Measurements from ENCODE around the gene ADTRP. TPM values are rescaled to one million over a fixed set of nuclear protein-coding genes. Genes with fewer than 3 reads are reported as not detected.
A peak's percentile ranks its signal among the peaks of the same experiment; 100 is the strongest.

Gene ADTRP
- total RNA-seq, 1 donor from 2014 or later, result not detected

GRCh38 chr6:11795403-11795802 is 16.8 kb upstream of the ADTRP start:
- H3K4me1 ChIP-seq, result peaks cover 17% of the 10 kb centered on the region
- intact Hi-C loops (cut with DNase I), result no loop called here

DNA sequence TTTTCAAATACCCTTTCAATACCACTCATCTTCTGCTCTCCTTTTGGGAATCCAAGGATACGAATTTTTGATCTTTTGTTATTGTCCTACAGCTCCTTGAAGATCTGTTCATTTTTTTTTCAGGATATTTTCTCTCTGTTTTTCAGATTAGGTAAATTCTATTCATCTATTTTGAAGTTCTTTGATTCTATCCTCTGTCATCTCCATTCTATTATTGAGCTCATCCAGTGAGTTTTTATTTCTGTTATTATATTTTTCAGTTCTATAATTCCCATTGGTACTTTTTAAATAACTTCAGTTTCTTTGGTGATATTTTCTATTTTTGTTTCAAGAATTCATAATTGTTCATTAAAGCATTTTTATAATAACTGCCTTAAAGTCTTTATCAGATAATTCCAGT is 14.7 kb upstream of the ADTRP start:
- Histone ChIP-seq H3K36me3 (no peaks in the 10 kb centered on the region), H3K27ac (no peak overlapping the region), H3K9me3 (no peaks in the 10 kb centered on the region), H3K4me1 (peaks cover 14% of the 10 kb centered on the region), H3K27me3 (no peaks in the 10 kb centered on the region), H3K4me3 (no peak overlapping the region)
- no peak for DNase-seq (ENCODE audit: extremely low spot score in 2 of 2)
- intact Hi-C loops (cut with DNase I), result no loop called here
- no peak for TF ChIP-seq POLR2AphosphoS5 (IDR thresholded peaks at IDR 0.05; ENCODE audit: insufficient read depth in 1 of 2, low read depth in 1 of 2)
- TF ChIP-seq, protein P1, sequence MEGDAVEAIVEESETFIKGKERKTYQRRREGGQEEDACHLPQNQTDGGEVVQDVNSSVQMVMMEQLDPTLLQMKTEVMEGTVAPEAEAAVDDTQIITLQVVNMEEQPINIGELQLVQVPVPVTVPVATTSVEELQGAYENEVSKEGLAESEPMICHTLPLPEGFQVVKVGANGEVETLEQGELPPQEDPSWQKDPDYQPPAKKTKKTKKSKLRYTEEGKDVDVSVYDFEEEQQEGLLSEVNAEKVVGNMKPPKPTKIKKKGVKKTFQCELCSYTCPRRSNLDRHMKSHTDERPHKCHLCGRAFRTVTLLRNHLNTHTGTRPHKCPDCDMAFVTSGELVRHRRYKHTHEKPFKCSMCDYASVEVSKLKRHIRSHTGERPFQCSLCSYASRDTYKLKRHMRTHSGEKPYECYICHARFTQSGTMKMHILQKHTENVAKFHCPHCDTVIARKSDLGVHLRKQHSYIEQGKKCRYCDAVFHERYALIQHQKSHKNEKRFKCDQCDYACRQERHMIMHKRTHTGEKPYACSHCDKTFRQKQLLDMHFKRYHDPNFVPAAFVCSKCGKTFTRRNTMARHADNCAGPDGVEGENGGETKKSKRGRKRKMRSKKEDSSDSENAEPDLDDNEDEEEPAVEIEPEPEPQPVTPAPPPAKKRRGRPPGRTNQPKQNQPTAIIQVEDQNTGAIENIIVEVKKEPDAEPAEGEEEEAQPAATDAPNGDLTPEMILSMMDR (IDR thresholded peaks at IDR 0.05), result no peak
- no peak for TF ChIP-seq POLR2A (IDR thresholded peaks at IDR 0.05)

More at GRCh38 chr6:11795403-11795802, 16.8 kb upstream of the ADTRP start:
- Histone ChIP-seq H3K27me3 (no peaks in the 10 kb centered on the region), H3K36me3 (no peaks in the 10 kb centered on the region), H3K27ac (peak overlapping the region; percentile 62), H3K4me3 (no peak overlapping the region), H3K9me3 (no peaks in the 10 kb centered on the region)
- no peak for TF ChIP-seq POLR2A (IDR thresholded peaks at IDR 0.05)
- TF ChIP-seq, protein P1 (IDR thresholded peaks at IDR 0.05), result no peak
- no peak for TF ChIP-seq POLR2AphosphoS5 (IDR thresholded peaks at IDR 0.05; ENCODE audit: insufficient read depth in 1 of 2, low read depth in 1 of 2)
- DNase-seq (ENCODE audit: extremely low spot score in 2 of 2), result no peak

GRCh38 chr6:11791354-11792107 is 12.9 kb upstream of the ADTRP start:
- intact Hi-C loops (cut with DNase I), result no loop called here
- Histone ChIP-seq H3K9me3 (no peaks in the 10 kb centered on the region), H3K27ac (no peak overlapping the region), H3K36me3 (no peaks in the 10 kb centered on the region), H3K4me1 (peaks cover 3% of the 10 kb centered on the region), H3K27me3 (no peaks in the 10 kb centered on the region), H3K4me3 (no peak overlapping the region)
- TF ChIP-seq POLR2AphosphoS5 (IDR thresholded peaks at IDR 0.05; ENCODE audit: insufficient read depth in 1 of 2, low read depth in 1 of 2), result no peak
- no peak for TF ChIP-seq POLR2A (IDR thresholded peaks at IDR 0.05)
- DNase-seq (ENCODE audit: extremely low spot score in 2 of 2), result no peak

GRCh38 chr6:11789744-11790143 is 11.1 kb upstream of the ADTRP start:
- Histone ChIP-seq H3K27me3 (no peaks in the 10 kb centered on the region), H3K4me3 (no peak overlapping the region), H3K27ac (no peak overlapping the region), H3K36me3 (no peaks in the 10 kb centered on the region), H3K9me3 (no peaks in the 10 kb centered on the region), H3K4me1 (no peaks in the 10 kb centered on the region)
- intact Hi-C loops (cut with DNase I), result no loop called here
- TF ChIP-seq, protein P1 (IDR thresholded peaks at IDR 0.05), result no peak
- no peak for TF ChIP-seq POLR2AphosphoS5 (IDR thresholded peaks at IDR 0.05; ENCODE audit: insufficient read depth in 1 of 2, low read depth in 1 of 2)
- TF ChIP-seq POLR2A (IDR thresholded peaks at IDR 0.05), result no peak
- DNase-seq (ENCODE audit: extremely low spot score in 2 of 2), result no peak

DNA sequence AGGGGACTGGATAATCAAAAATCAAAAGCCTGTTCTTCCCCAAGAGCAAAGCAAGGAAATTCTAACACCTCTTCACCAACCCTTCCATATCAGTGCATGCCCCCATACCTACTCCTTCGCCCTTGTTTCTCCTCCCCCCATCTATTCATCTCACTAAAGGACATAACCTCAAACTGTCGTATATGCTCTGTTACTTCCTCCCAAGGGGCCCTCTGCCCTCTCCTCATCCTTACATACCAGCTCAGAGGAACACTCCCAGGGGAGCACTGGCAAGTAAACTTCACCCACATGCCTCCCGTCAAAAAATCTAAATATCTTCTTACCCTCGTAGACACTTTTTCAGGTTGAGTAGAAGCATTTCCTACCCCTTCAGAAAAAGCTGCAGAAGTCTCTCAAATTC is 9.4 kb upstream of the ADTRP start:
- TF ChIP-seq, protein P1 (IDR thresholded peaks at IDR 0.05), result no peak
- no peak for TF ChIP-seq POLR2A (IDR thresholded peaks at IDR 0.05)
- TF ChIP-seq POLR2AphosphoS5 (IDR thresholded peaks at IDR 0.05; ENCODE audit: insufficient read depth in 1 of 2, low read depth in 1 of 2), result no peak
- DNase-seq (ENCODE audit: extremely low spot score in 2 of 2), result no peak
- Histone ChIP-seq H3K27me3 (no peaks in the 10 kb centered on the region), H3K27ac (no peak overlapping the region), H3K36me3 (no peaks in the 10 kb centered on the region), H3K4me3 (no peak overlapping the region), H3K4me1 (no peaks in the 10 kb centered on the region), H3K9me3 (no peaks in the 10 kb centered on the region)
- intact Hi-C loops (cut with DNase I), result no loop called here
